Natural killer cell treated with Interleukin-12 subunit alpha and Interleukin-12 subunit beta and Interleukin-15 and Interleukin-18, amount 100 ng/mL, for 72 hours (primary cell): ENCODE results near the gene KIF20A. TPM values are rescaled to one million over a fixed set of nuclear protein-coding genes. Genes with fewer than 3 reads are reported as not detected.
"Not testable (repeated sequence)": the region's sequence is repeated elsewhere in the genome, so short reads cannot be mapped to it uniquely, and the experiment has no call there.

Source experiments
- ATAC-seq, 2 donors: fragments of 150-1000 bp; cut with Tn5 transposase in 1 of 2; sonication (Bioruptor Pico), chemical (Tn5 transposase) in 1 of 2; 2 replicates each; pipeline ENCODE4 v1.10.0; 2021
- DNase-seq: peaks from one replicate; pipeline ENCODE4 v3.0.0; 2022; ENCODE audit warnings: low spot score
- H3K27ac Mint-ChIP-seq, 2 donors: 1 replicate in 1 of 2; 2 replicates in 1 of 2; pipeline ENCODE4 v1.8.0; 2022; ENCODE audit warnings: mixed read lengths in 2 of 2, mild to moderate bottlenecking in 1 of 2, moderate library complexity in 1 of 2
- H3K27me3 Mint-ChIP-seq, 2 donors: 1 replicate in 1 of 2; 2 replicates in 1 of 2; pipeline ENCODE4 v1.8.0; 2022; ENCODE audit warnings: mixed read lengths in 2 of 2
- H3K36me3 Mint-ChIP-seq: one replicate; pipeline ENCODE4 v1.8.0; 2022; ENCODE audit warnings: mixed read lengths
- H3K4me1 Mint-ChIP-seq, 2 donors: 1 replicate in 1 of 2; 2 replicates in 1 of 2; pipeline ENCODE4 v1.8.0; 2022; ENCODE audit warnings: low read depth in 2 of 2, mixed read lengths in 2 of 2, mild to moderate bottlenecking in 1 of 2
- H3K4me3 Mint-ChIP-seq: one replicate; pipeline ENCODE4 v1.8.0; 2022; ENCODE audit warnings: mixed read lengths
- H3K9me3 Mint-ChIP-seq: 2 replicates; pipeline ENCODE4 v1.8.0; 2022; ENCODE audit warnings: mixed read lengths
- total RNA-seq, 2 donors: library from RNA; stranded (reverse); gene quantifications; one replicate each; pipeline ENCODE4 v1.2.3, GENCODE V29; 2022

The KIF20A gene
- total RNA-seq, 2 donors from 2014 or later, result 23.5 to 43.0 TPM

GRCh38 chr5:138163721-138164120 is 15.2 kb upstream of the KIF20A start:
- Mint-ChIP-seq H3K9me3 (no peaks in the 10 kb centered on the region), H3K4me3 (no peak overlapping the region), H3K4me1 (no peaks in the 10 kb centered on the region), H3K36me3 (peaks cover 66% of the 10 kb centered on the region), H3K27me3 (no peaks in the 10 kb centered on the region), H3K27ac (no peak overlapping the region)
- DNase-seq (no peak), ATAC-seq (no peak)

- Mint-ChIP-seq H3K27ac (no peak overlapping the region), H3K36me3 (peaks cover 51% of the 10 kb centered on the region), H3K4me1 (peaks cover 0 to 3% of the 10 kb centered on the region in 2 donors), H3K4me3 (no peak overlapping the region), H3K27me3 (no peaks in the 10 kb centered on the region), H3K9me3 (no peaks in the 10 kb centered on the region)
- no peak for ATAC-seq
- DNase-seq, result no peak
Measured at GRCh38 chr5:138169124-138169523, 9.8 kb upstream of the KIF20A start.

GRCh38 chr5:138170299-138170698 is 8.6 kb upstream of the KIF20A start:
- Mint-ChIP-seq H3K4me3 (no peak overlapping the region), H3K4me1 (peaks cover 0 to 3% of the 10 kb centered on the region in 2 donors), H3K27me3 (no peaks in the 10 kb centered on the region), H3K36me3 (peaks cover 40% of the 10 kb centered on the region), H3K27ac (no peak overlapping the region), H3K9me3 (no peaks in the 10 kb centered on the region)
- ATAC-seq (no peak), DNase-seq (no peak)

GRCh38 chr5:138177941-138178515 is 884 bp upstream of the KIF20A start:
- DNase-seq (no peak), ATAC-seq (no peak)
- Mint-ChIP-seq H3K4me1 (peaks cover 0 to 15% of the 10 kb centered on the region in 2 donors), H3K27ac (no peak overlapping the region), H3K9me3 (no peaks in the 10 kb centered on the region), H3K27me3 (no peaks in the 10 kb centered on the region), H3K4me3 (no peak overlapping the region), H3K36me3 (peaks cover 4% of the 10 kb centered on the region)

GRCh38 chr5:138179277-138179857 is 455 bp downstream of the KIF20A start:
- H3K36me3 Mint-ChIP-seq, result peaks cover 4% of the 10 kb centered on the region
- H3K27ac Mint-ChIP-seq, result no peak overlapping the region

GRCh38 chr5:138180183-138180782 is 1.4 kb downstream of the KIF20A start:
- peaks cover 10% of the 10 kb centered on the region for H3K36me3 Mint-ChIP-seq
- no peak for DNase-seq
- H3K27ac Mint-ChIP-seq, result no peak overlapping the region
- H3K27me3 Mint-ChIP-seq, result no peaks in the 10 kb centered on the region
- peak overlapping the region; percentile 17 for H3K4me3 Mint-ChIP-seq
- ATAC-seq, result no peak
- no peaks in the 10 kb centered on the region for H3K9me3 Mint-ChIP-seq
- H3K4me1 Mint-ChIP-seq, result peaks cover 2 to 19% of the 10 kb centered on the region in 2 donors

More at GRCh38 chr5:138179277-138179857, 455 bp downstream of the KIF20A start:
- ATAC-seq, result no peak
- Mint-ChIP-seq H3K9me3 (no peaks in the 10 kb centered on the region), H3K4me3 (no peak overlapping the region), H3K27me3 (no peaks in the 10 kb centered on the region), H3K4me1 (peaks cover 0 to 15% of the 10 kb centered on the region in 2 donors)
- no peak for DNase-seq

GRCh38 chr5:138180841-138181240 is 1.9 kb downstream of the KIF20A start:
- peak overlapping the region; percentile 17 for H3K4me3 Mint-ChIP-seq
- H3K27ac Mint-ChIP-seq, result no peak overlapping the region
- no peak for ATAC-seq
- H3K9me3 Mint-ChIP-seq, result no peaks in the 10 kb centered on the region
- peaks cover 5 to 21% of the 10 kb centered on the region in 2 donors for H3K4me1 Mint-ChIP-seq
- DNase-seq, result no peak
- peaks cover 10% of the 10 kb centered on the region for H3K36me3 Mint-ChIP-seq
- no peaks in the 10 kb centered on the region for H3K27me3 Mint-ChIP-seq

- ATAC-seq (no peak), DNase-seq (no peak)
- H3K36me3 Mint-ChIP-seq, result peaks cover 16% of the 10 kb centered on the region
- no peaks in the 10 kb centered on the region for H3K9me3 Mint-ChIP-seq
- peaks cover 8 to 21% of the 10 kb centered on the region in 2 donors for H3K4me1 Mint-ChIP-seq
- no peaks in the 10 kb centered on the region for H3K27me3 Mint-ChIP-seq
- no peak overlapping the region for H3K27ac Mint-ChIP-seq
- H3K4me3 Mint-ChIP-seq, result no peak overlapping the region
Measured at GRCh38 chr5:138182808-138183207, 3.9 kb downstream of the KIF20A start.

GRCh38 chr5:138186002-138186447 is 7.1 kb downstream of the KIF20A start:
- Mint-ChIP-seq H3K27ac (peak overlapping the region in 1 of 2 donors; percentile 11), H3K27me3 (no peaks in the 10 kb centered on the region), H3K9me3 (no peaks in the 10 kb centered on the region), H3K36me3 (peaks cover 24% of the 10 kb centered on the region), H3K4me1 (peaks cover 7 to 8% of the 10 kb centered on the region in 2 donors), H3K4me3 (no peak overlapping the region)
- DNase-seq (no peak), ATAC-seq (peak in 1 of 2 donors; percentile 53)

GRCh38 chr5:138188626-138189025 is 9.7 kb downstream of the KIF20A start:
- no peaks in the 10 kb centered on the region for H3K9me3 Mint-ChIP-seq
- DNase-seq (no peak), ATAC-seq (no peak)
- no peak overlapping the region for H3K27ac Mint-ChIP-seq
- H3K4me1 Mint-ChIP-seq, result peaks cover 7 to 8% of the 10 kb centered on the region in 2 donors
- H3K36me3 Mint-ChIP-seq, result peaks cover 29% of the 10 kb centered on the region
- no peak overlapping the region for H3K4me3 Mint-ChIP-seq
- no peaks in the 10 kb centered on the region for H3K27me3 Mint-ChIP-seq

- Mint-ChIP-seq H3K4me3 (no peak overlapping the region), H3K36me3 (peaks cover 22% of the 10 kb centered on the region), H3K4me1 (no peaks in the 10 kb centered on the region), H3K27me3 (no peaks in the 10 kb centered on the region), H3K27ac (no peak overlapping the region), H3K9me3 (no peaks in the 10 kb centered on the region)
- no peak for DNase-seq
- no peak for ATAC-seq
Measured at GRCh38 chr5:138192826-138193225, 13.9 kb downstream of the KIF20A start.

- not testable (repeated sequence) for H3K4me1 Mint-ChIP-seq, ATAC-seq, DNase-seq, H3K9me3 Mint-ChIP-seq, H3K27me3 Mint-ChIP-seq, H3K4me3 Mint-ChIP-seq, H3K27ac Mint-ChIP-seq
- peaks cover 19% of the 10 kb centered on the region for H3K36me3 Mint-ChIP-seq
Measured at GRCh38 chr5:138193859-138194258, 14.9 kb downstream of the KIF20A start.

- Mint-ChIP-seq H3K4me1 (peaks cover 19% of the 10 kb centered on the region in 2 donors), H3K9me3 (no peaks in the 10 kb centered on the region), H3K36me3 (peaks cover 5% of the 10 kb centered on the region), H3K4me3 (peak overlapping the region; percentile 17), H3K27ac (peak overlapping the region in 1 of 2 donors; percentile 53), H3K27me3 (no peaks in the 10 kb centered on the region)
- ATAC-seq (no peak), DNase-seq (no peak)
Measured at GRCh38 chr5:138210985-138211384, 32.1 kb downstream of the KIF20A start.

- no peak for DNase-seq
- Mint-ChIP-seq H3K36me3 (peaks cover 5% of the 10 kb centered on the region), H3K27ac (peak overlapping the region; percentile 92 to 99), H3K27me3 (no peaks in the 10 kb centered on the region), H3K4me1 (peaks cover 19% of the 10 kb centered on the region in 2 donors), H3K4me3 (peak overlapping the region; percentile 99), H3K9me3 (no peaks in the 10 kb centered on the region)
- ATAC-seq, result peak; percentile 43 to 49
Measured at GRCh38 chr5:138212828-138213160, 33.9 kb downstream of the KIF20A start.
